DMS53 treated with DMSO at 0.1 percent for 48 hours (cell line): Measurements from ENCODE around the gene IFNE.

Experiments
- DNase-seq: peaks from one replicate; lab custom pipeline; 2025; ENCODE audit not compliant: unreplicated experiment; lab: John Stamatoyannopoulos, UW

The IFNE gene

DNA sequence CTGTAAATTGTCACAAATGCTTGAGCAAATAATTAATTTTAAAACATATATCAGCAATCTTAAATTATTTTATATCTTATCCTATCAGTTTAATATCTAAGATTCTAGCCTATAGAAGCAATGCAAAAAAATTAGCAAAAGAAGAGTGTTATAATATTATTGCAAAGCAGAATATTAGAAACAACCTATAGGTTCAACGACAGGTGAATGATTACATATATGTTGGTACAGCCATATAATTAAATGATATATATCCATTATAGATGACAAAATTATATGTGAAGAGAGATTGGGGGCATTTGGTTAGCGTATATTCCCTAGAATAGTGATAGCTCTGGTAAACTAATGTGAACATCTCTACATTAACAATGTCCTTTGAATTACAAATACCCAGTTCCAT lies at the start of gene IFNE:
TSS of gene IFNE (minus strand) at position 101 of the 400 bp plus-strand sequence. CDS start 619 bp downstream, outside the sequence.
- no peak for DNase-seq

DNA sequence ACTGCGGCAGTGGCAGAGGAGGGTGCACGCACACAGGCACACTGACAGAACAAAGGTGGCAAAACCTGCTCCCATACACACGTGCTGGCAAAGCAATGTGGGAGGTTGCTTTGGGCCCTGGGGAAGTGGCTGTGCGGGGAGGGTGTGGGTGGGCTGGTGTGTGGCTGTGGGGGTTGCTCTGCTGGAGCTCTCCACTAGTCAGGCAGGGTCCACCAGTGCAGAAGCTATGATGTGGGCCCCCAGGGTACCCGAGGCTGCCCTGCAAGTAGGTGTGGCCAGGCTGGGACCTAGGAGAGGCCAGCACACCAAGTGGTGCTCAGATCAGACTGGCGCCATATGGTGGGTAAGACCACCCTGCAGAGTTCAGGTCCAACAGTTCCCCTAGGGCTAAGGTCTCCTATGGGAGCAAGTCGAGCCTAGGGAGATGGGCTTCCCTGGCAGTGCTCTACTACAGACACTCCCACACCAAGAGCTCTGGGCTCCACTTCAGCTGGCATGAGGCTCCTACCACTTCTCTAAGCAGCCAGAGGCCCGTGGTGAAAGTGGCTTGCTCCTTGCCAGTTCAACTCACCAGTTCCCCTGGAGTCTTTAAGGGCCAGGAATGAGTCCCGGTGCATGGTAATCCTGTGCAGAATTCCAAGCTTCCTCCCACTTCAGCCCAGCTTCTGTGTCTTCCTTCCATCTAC lies 46.2 kb upstream of the IFNE start:
- DNase-seq, result no peak

DNA sequence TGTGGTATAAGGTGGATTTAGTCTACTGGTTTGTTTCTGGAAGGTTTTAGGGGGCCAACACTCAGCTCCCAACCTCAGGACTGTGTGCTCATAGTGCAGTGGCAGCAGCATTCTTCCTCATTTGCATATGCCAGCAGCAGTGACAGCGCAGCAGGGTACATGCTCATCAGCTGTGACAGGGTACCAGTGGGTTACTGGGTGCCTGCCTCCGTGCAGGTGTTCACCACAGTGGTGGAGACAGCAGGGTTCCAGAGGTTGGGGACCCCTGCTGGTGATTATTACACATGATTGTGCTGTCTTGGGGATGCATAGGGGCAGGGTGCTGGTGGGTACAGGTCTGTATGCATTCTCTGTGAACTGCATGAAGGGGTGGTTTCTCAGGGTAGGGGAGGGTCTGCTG lies 45.5 kb upstream of the IFNE start:
- no peak for DNase-seq

DNA sequence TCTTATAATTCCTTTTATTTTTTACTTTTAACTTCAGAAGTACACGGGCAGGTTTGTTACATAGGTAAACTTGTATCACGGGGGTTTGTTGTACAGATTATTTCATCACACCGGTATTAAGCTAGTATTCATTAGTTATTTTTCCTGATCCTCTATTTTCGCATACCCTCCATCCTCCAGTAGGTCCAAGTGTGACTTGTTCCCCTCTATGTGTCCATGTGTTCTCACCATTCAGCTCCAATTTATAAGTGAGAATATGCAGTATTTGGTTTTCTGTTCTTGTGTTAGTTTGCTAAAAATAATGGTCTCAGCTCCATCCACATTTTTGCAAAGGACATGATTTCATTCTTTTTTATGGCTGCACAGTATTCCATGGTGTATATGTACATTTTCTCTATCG lies 43.1 kb upstream of the IFNE start:
- no peak for DNase-seq

DNA sequence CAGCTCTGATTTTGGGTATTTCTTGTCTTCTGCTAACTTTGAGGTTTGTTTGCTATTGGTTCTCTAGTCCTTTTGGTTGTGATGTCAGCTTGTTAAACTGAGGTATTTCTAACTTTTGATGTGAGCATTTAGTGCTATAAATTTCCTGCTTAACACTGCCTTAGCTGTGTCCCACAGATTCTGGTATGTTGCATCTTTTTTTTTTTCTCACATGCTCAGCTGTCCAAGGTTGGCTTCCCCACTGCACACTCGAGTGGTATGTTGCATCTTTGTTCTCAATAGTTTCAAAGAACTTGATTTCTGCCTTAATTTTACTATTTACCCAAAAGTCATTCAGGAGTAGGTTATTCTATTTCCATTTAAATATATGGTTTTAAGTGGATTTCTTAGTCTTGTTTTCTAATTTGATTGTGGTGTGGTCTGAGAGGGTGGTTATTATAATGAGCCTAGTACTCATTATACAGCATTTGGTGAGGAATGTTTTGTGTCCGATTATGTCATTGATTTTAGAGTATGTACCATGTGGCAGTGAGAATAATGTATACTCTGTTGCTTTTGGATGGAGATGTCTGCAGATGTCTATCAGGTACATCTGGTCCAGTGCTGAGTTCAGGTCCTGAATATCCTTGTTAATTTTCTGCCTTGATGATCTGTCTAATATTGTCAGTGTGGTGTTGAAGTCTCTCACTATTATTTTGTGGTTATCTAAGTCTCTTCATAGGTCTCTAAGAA lies 42.2 kb upstream of the IFNE start:
- no peak for DNase-seq

GRCh38 chr9:21523021-21524014 lies 41.2 kb upstream of the IFNE start:
- no peak for DNase-seq

DNA sequence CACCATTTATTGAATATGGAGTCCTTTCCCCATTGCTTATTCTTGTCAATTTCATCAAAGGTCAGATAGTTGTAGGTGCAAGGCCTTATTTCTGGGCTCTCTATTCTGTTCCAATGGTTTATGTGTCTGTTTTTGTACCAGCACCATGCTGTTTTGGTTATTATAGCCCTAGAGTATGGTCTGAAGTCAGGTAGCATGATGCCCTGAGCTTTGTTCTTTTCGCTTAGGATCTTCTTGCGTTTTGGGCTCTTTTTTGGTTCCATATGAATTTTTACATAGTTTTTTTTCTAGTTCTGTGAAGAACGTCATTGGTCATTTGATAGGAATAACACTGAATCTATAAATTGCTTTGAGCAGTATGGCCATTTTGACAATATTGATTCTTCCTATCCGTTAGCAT lies 40.2 kb upstream of the IFNE start:
- no peak for DNase-seq

DNA sequence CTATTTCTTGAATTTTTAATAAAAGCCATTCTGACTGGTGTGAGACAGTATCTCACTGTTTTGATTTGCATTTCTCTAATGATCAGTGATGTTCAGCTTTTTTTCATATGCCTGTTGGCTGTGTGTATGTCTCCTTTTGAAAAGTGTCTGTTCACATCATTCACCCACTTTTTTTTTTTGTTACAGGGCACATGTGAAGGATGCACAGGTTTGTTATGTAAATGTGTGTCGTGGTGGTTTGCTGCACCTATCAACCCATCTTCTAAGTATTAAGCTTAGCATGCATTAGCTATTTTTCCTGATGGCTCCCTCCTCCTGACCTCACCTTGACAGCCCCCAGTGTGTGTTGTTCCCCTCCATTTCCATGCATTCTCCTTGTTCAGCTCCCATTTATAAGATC lies 39.3 kb upstream of the IFNE start:
- DNase-seq, result no peak

- DNase-seq, result no peak
Measured at GRCh38 chr9:21520501-21521228, 38.6 kb upstream of the IFNE start.

- DNase-seq, result no peak
Measured at GRCh38 chr9:21519855-21520434, 37.8 kb upstream of the IFNE start.

DNA sequence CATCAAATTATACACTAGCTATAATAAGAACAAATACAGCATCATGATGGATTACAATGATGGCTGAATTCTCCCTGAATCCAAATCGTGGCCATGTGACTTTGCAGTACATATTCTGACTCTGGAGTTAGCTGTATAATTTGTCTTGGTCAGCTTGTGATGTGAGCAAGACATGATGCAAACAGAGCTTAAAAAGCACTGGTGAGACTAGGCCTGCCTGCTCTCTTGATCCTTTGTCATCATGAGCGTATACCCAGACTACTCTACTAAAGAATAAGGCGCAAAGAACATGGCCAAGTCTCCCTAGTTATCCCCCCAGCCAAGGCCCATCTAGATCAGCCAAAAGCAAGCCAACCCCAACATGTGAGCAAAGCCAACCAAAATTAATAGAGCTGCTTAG lies 34.7 kb upstream of the IFNE start:
- no peak for DNase-seq

DNA sequence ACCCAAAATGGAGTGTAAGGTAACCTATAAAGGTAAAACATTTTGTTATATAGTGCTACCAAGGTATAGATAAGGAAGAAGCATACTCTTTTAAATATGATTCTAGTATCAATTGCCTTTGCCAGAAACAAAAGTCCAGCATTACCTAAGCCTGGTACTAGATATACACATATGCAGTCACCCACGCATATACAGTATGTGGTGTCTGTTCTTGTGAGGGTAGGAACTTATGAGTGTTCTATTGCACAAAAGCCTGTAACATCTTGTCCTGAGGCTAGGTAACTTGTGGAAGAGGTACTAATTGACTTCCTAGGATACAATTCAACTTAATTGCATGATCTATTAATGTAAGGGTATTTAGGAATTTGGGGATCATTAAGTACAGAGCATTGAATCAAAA lies 31.3 kb upstream of the IFNE start:
- DNase-seq, result no peak

- no peak for DNase-seq
Measured at GRCh38 chr9:21510806-21511205, 28.7 kb upstream of the IFNE start.

GRCh38 chr9:21507483-21507790 lies 25.3 kb upstream of the IFNE start:
- DNase-seq, result no peak

- no peak for DNase-seq
Measured at GRCh38 chr9:21506626-21507482, 24.7 kb upstream of the IFNE start.

GRCh38 chr9:21505425-21506179 lies 23.5 kb upstream of the IFNE start:
- DNase-seq, result no peak

DNA sequence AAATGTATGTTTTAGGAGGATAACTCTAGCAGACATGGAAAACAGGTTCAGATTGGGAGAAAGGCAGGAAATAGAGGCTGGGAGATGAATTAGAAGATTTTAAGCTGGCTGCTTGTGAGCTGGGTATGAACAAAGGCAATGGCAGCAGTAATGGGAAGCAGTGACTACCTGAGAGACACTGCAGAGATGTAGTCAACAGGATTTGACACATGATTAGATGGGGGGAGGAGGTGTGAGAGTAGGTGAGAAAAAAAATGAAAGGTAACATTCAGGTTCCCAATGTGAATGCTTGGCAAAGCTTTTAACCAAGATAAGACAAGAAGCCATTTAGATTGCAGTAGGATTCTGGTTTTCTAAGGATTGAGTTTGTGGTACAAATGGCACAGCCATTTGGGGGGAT lies 22.8 kb upstream of the IFNE start:
- DNase-seq, result no peak

DNA sequence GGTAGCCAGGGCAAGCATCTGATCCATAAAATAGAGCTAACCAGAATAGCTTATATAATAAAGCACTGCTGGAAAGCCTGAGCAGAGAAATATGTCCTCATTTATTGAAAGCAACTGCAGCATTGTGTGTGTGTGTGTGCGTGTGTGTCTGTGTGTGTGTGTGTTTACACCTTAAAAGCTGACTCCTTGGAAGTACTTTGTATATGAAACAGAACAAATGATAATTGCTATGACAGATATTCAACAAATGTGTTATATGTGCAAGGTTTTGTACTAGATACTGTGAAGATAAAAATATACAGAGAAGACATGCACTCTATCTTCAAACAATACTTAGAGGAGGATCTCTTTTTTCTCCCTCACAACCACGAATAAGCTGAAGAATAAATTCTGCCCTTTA lies 22.0 kb upstream of the IFNE start:
- no peak for DNase-seq

DNA sequence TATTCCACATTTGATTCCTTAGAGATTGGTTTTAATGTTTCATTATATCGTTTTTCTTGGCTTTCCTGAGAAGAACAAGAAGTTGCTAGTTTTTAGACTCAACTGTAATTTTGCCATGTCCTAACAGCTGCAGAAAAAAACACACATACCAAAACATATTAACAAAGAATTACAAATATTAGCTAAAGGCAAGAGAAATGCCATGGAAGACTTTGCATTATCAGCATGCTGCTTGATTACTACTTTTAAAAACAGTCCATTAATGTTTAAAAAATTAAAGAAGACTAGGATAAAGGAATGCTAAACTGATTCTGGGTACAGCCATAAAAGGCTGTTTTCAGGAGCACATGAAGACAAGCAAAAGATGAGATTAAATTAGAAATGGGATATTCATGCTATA lies 20.5 kb upstream of the IFNE start:
- DNase-seq, result no peak
